Measurements from ENCODE around the gene RBM20.
A peak's percentile ranks its signal among the peaks of the same experiment; 100 is the strongest.

The RBM20 gene

GRCh38 chr10:110742801-110743200, 98.7 kb downstream of the RBM20 start:
- no peak for DNase-seq

- DNase-seq = no peak
Observed at GRCh38 chr10:110744782-110745181, 100.6 kb downstream of the RBM20 start.

GRCh38 chr10:110746254-110746826, 102.2 kb downstream of the RBM20 start:
- peak; percentile 53 for DNase-seq

GRCh38 chr10:110746969-110747608, 103.0 kb downstream of the RBM20 start:
- no peak for DNase-seq

GRCh38 chr10:110747609-110748464, 103.7 kb downstream of the RBM20 start:
- DNase-seq = no peak

- DNase-seq = no peak
Observed at GRCh38 chr10:110748970-110749369, 104.8 kb downstream of the RBM20 start.

- DNase-seq = no peak
Observed at GRCh38 chr10:110750931-110751330, 106.8 kb downstream of the RBM20 start.

GRCh38 chr10:110751850-110752249, 107.7 kb downstream of the RBM20 start:
- DNase-seq = peak; percentile 24

- DNase-seq = no peak
Observed at GRCh38 chr10:110753462-110753861, 109.3 kb downstream of the RBM20 start.

- no peak for DNase-seq
Observed at GRCh38 chr10:110754375-110755105, 110.4 kb downstream of the RBM20 start.

GRCh38 chr10:110755781-110756180, 111.6 kb downstream of the RBM20 start:
- DNase-seq = no peak

- DNase-seq = no peak
Observed at GRCh38 chr10:110756876-110757275, 112.7 kb downstream of the RBM20 start.

- no peak for DNase-seq
Observed at GRCh38 chr10:110757586-110757985, 113.5 kb downstream of the RBM20 start.

- DNase-seq = no peak
Observed at GRCh38 chr10:110758128-110758765, 114.1 kb downstream of the RBM20 start.

GRCh38 chr10:110758898-110759297, 114.8 kb downstream of the RBM20 start:
- DNase-seq = no peak

GRCh38 chr10:110759523-110759922, 115.4 kb downstream of the RBM20 start:
- no peak for DNase-seq

- no peak for DNase-seq
Observed at GRCh38 chr10:110762109-110762848, 118.1 kb downstream of the RBM20 start.

GRCh38 chr10:110762849-110763211, 118.7 kb downstream of the RBM20 start:
- no peak for DNase-seq

- DNase-seq = no peak
Observed at GRCh38 chr10:110764378-110764777, 120.2 kb downstream of the RBM20 start.

GRCh38 chr10:110764793-110765512, 120.8 kb downstream of the RBM20 start:
- DNase-seq = no peak
